Fibroblast of lung (primary cell): ENCODE measurements around the gene PRC1. TPM values are rescaled to one million over a fixed set of nuclear protein-coding genes. Genes with fewer than 3 reads are reported as not detected.

Experiments
- DNase-seq, 2 donors: peaks; one replicate each; pipeline versions ENCODE4 v3.0.0 to v3.0.0-alpha.2; 2010; ENCODE audit warnings: low read depth in 2 of 2
- H2AFZ ChIP-seq: 2 replicates; pipeline ENCODE4 v1.5.1; 2012; ENCODE audit warnings: low read length, control low read depth, inconsistent platforms
- H3K27ac ChIP-seq: 2 replicates; pipeline ENCODE4 v1.5.1; 2011; ENCODE audit warnings: low read length, control low read depth; ENCODE audit not compliant: insufficient read depth
- H3K27me3 ChIP-seq: 2 replicates; pipeline ENCODE4 v1.5.1; 2011; ENCODE audit warnings: mild to moderate bottlenecking, low read length; ENCODE audit not compliant: control insufficient read depth, insufficient read depth
- H3K36me3 ChIP-seq: 2 replicates; pipeline ENCODE4 v1.5.1; 2011; ENCODE audit warnings: low read length; ENCODE audit not compliant: control insufficient read depth, insufficient read depth
- H3K4me1 ChIP-seq: 2 replicates; pipeline ENCODE4 v1.5.1; 2011; ENCODE audit warnings: low read length; ENCODE audit not compliant: control insufficient read depth, insufficient read depth; ENCODE audit errors: extremely low read depth
- H3K4me2 ChIP-seq: 2 replicates; pipeline ENCODE4 v1.5.1; 2011; ENCODE audit warnings: low read length, control low read depth; ENCODE audit not compliant: insufficient read depth; ENCODE audit errors: extremely low read depth
- H3K4me3 ChIP-seq, 4 experiments: fragments of 200-600 bp in 1 of 4; sonication (generic) in 1 of 4; replicated peaks in 1 of 4; 2 replicates each; pipeline ENCODE4 v1.5.1; 2011 to 2016; ENCODE audit warnings: low read length in 4 of 4, low read depth in 3 of 4, mild to moderate bottlenecking in 3 of 4, control low read depth in 2 of 4, inconsistent platforms in 1 of 4, mixed read lengths in 1 of 4; ENCODE audit not compliant: insufficient read depth in 1 of 4; ENCODE audit errors: control extremely low read depth in 1 of 4
- H3K79me2 ChIP-seq: 2 replicates; pipeline ENCODE4 v1.5.1; 2012; ENCODE audit warnings: mild to moderate bottlenecking, low read length, inconsistent platforms; ENCODE audit not compliant: control insufficient read depth, insufficient read depth
- H3K9ac ChIP-seq: 2 replicates; pipeline ENCODE4 v1.5.1; 2011; ENCODE audit warnings: mild to moderate bottlenecking, low read length, control low read depth; ENCODE audit not compliant: insufficient read depth
- H3K9me3 ChIP-seq: 2 replicates; pipeline ENCODE4 v1.5.1; 2012; ENCODE audit warnings: low read depth, low read length; ENCODE audit not compliant: control insufficient read depth, insufficient read depth
- H4K20me1 ChIP-seq: 2 replicates; pipeline ENCODE4 v1.5.1; 2011; ENCODE audit warnings: low read length; ENCODE audit not compliant: control insufficient read depth, insufficient read depth; ENCODE audit errors: extremely low read depth
- CTCF ChIP-seq, 2 donors: IDR thresholded peaks in 1 of 2; conservative IDR thresholded peaks in 1 of 2; 1 replicate in 1 of 2; 2 replicates in 1 of 2; pipeline ENCODE4 v1.5.1; 2011 to 2012; ENCODE audit warnings: low read length in 2 of 2, control low read depth in 1 of 2, inconsistent platforms in 1 of 2, low read depth in 1 of 2, mild to moderate bottlenecking in 1 of 2
- EZH2 ChIP-seq: IDR thresholded peaks from 2 replicates; pipeline ENCODE4 v1.5.1; 2012; ENCODE audit warnings: low read length, control low read depth, mild to moderate bottlenecking; ENCODE audit errors: missing control alignments
- polyA plus RNA-seq, 2 donors: library from polyadenylated mRNA; depleted of rRNA in 1 of 2; stranded (reverse) in 1 of 2; unstranded in 1 of 2; fragments of >200 nt; gene quantifications; 2 replicates each; pipeline ENCODE4 v1.2.1, GENCODE V29; 2011 to 2012; ENCODE audit warnings: missing spikeins in 1 of 2
- total RNA-seq: library from RNA; depleted of rRNA; stranded (reverse); fragments of >200 nt; gene quantifications from 2 replicates; pipeline ENCODE4 v1.2.1, GENCODE V29; 2014

The PRC1 gene
- total and polyA plus RNA-seq, 2 donors (not counting 1 experiment from before 2014, with no cell fraction given) = 57.8 to 60.5 TPM

- Histone ChIP-seq H3K27ac (no peak overlapping the region), H3K4me1 (no peaks in the 10 kb centered on the region), H3K4me2 (no peak overlapping the region), H3K4me3 (no peak overlapping the region), H3K9ac (no peak overlapping the region), H3K36me3 (peaks cover 15% of the 10 kb centered on the region), H3K9me3 (no peaks in the 10 kb centered on the region), H3K79me2 (no peaks in the 10 kb centered on the region), H3K27me3 (no peaks in the 10 kb centered on the region), H2AFZ (no peak overlapping the region), H4K20me1 (no peaks in the 10 kb centered on the region)
- no peak for TF ChIP-seq CTCF (conservative IDR thresholded peaks at IDR 0.05 in 1 of 2, IDR thresholded peaks at IDR 0.05 in 1 of 2; ENCODE audit: low read depth in 1 of 2, low read length in 2 of 2)
- TF ChIP-seq EZH2 = no peak
- DNase-seq = no peak
Measured at GRCh38 chr15:90921887-90922286, 72.4 kb downstream of the PRC1 start.

- no peaks in the 10 kb centered on the region for H3K4me1 ChIP-seq
- H3K4me2 ChIP-seq = no peak overlapping the region
- no peak for TF ChIP-seq EZH2
- no peak for TF ChIP-seq CTCF (conservative IDR thresholded peaks at IDR 0.05 in 1 of 2, IDR thresholded peaks at IDR 0.05 in 1 of 2; ENCODE audit: low read depth in 1 of 2, low read length in 2 of 2)
- H3K36me3 ChIP-seq = peaks cover 16% of the 10 kb centered on the region
- DNase-seq = no peak
- no peaks in the 10 kb centered on the region for H4K20me1 ChIP-seq
- no peaks in the 10 kb centered on the region for H3K9me3 ChIP-seq
- no peak overlapping the region for H2AFZ ChIP-seq
- H3K27me3 ChIP-seq = no peaks in the 10 kb centered on the region
- H3K9ac ChIP-seq = no peak overlapping the region
- H3K4me3 ChIP-seq = no peak overlapping the region
- no peak overlapping the region for H3K27ac ChIP-seq
- H3K79me2 ChIP-seq = no peaks in the 10 kb centered on the region
Measured at GRCh38 chr15:90918835-90919234, 75.5 kb downstream of the PRC1 start.

- H3K27me3 ChIP-seq = no peaks in the 10 kb centered on the region
- H3K27ac ChIP-seq = no peak overlapping the region
- peaks cover 19% of the 10 kb centered on the region for H3K36me3 ChIP-seq
- H3K4me3 ChIP-seq = no peak overlapping the region
- no peak for DNase-seq
- H3K4me2 ChIP-seq = no peak overlapping the region
- TF ChIP-seq CTCF (conservative IDR thresholded peaks at IDR 0.05 in 1 of 2, IDR thresholded peaks at IDR 0.05 in 1 of 2; ENCODE audit: low read depth in 1 of 2, low read length in 2 of 2) (no peak), EZH2 (no peak)
- H3K4me1 ChIP-seq = no peaks in the 10 kb centered on the region
- no peak overlapping the region for H2AFZ ChIP-seq
- no peaks in the 10 kb centered on the region for H3K79me2 ChIP-seq
- H3K9me3 ChIP-seq = no peaks in the 10 kb centered on the region
- H4K20me1 ChIP-seq = no peaks in the 10 kb centered on the region
- no peak overlapping the region for H3K9ac ChIP-seq
Measured at GRCh38 chr15:90918034-90918788, 76.1 kb downstream of the PRC1 start.
